Large intestine (tissue), 3 donors: ENCODE data around the gene TMEM259. TPM values are rescaled to one million over a fixed set of nuclear protein-coding genes. Genes with fewer than 3 reads are reported as not detected.
A peak's percentile ranks its signal among the peaks of the same experiment; 100 is the strongest.

Source experiments
- DNase-seq, 2 donors: peaks; one replicate each; pipeline versions ENCODE4 v3.0.0 to v3.0.0-alpha.2; 2013
- H3K27ac ChIP-seq: one replicate; pipeline ENCODE4 v1.5.1; 2013; ENCODE audit warnings: low read length
- H3K27me3 ChIP-seq: 2 replicates; pipeline ENCODE4 v1.6.1; 2013; ENCODE audit warnings: low read length; ENCODE audit not compliant: control insufficient read depth, insufficient read depth
- H3K36me3 ChIP-seq: 2 replicates; pipeline ENCODE4 v1.6.1; 2013; ENCODE audit warnings: low read length; ENCODE audit not compliant: control insufficient read depth, insufficient read depth
- H3K4me1 ChIP-seq: one replicate; pipeline ENCODE4 v1.6.1; 2013; ENCODE audit warnings: low read length; ENCODE audit not compliant: control insufficient read depth, insufficient read depth
- H3K4me3 ChIP-seq: one replicate; pipeline ENCODE4 v1.5.1; 2013; ENCODE audit warnings: low read length
- H3K9me3 ChIP-seq: one replicate; pipeline ENCODE4 v1.6.1; 2013; ENCODE audit warnings: mild to moderate bottlenecking, low read depth, low read length, moderate library complexity; ENCODE audit not compliant: control insufficient read depth
- WGBS: methylation state at CpG from one replicate; pipeline ENCODE4 v1.1.5; 2013; ENCODE audit warnings: low lambda C conversion rate; ENCODE audit not compliant: insufficient coverage; 5-methylcytosine and 5-hydroxymethylcytosine counted together
- polyA plus RNA-seq: library from polyadenylated mRNA; unstranded; fragments of 120-200 nt; gene quantifications from one replicate; pipeline ENCODE4 v1.2.1, GENCODE V29; 2013

Gene TMEM259
- polyA plus RNA-seq, 1 donor = 144 TPM

GRCh38 chr19:1009041-1009980 lies 11.6 kb downstream of the TMEM259 start:
- DNase-seq = no peak
- Histone ChIP-seq H3K9me3 (peaks cover 31% of the 10 kb centered on the region), H3K4me3 (no peak overlapping the region), H3K27ac (peak overlapping the region; percentile 31), H3K27me3 (no peaks in the 10 kb centered on the region), H3K36me3 (peaks cover 39% of the 10 kb centered on the region), H3K4me1 (peaks cover 3% of the 10 kb centered on the region)
- no CpG with 5 or more reads among the region's 92 CpGs for WGBS

- Histone ChIP-seq H3K27ac (no peak overlapping the region), H3K27me3 (no peaks in the 10 kb centered on the region), H3K4me1 (peaks cover 3% of the 10 kb centered on the region), H3K4me3 (no peak overlapping the region), H3K36me3 (peaks cover 30% of the 10 kb centered on the region), H3K9me3 (peaks cover 31% of the 10 kb centered on the region)
- WGBS = no CpG with 5 or more reads among the region's 45 CpGs
- no peak for DNase-seq
Observed at GRCh38 chr19:1008268-1009040, 12.5 kb downstream of the TMEM259 start.

DNA sequence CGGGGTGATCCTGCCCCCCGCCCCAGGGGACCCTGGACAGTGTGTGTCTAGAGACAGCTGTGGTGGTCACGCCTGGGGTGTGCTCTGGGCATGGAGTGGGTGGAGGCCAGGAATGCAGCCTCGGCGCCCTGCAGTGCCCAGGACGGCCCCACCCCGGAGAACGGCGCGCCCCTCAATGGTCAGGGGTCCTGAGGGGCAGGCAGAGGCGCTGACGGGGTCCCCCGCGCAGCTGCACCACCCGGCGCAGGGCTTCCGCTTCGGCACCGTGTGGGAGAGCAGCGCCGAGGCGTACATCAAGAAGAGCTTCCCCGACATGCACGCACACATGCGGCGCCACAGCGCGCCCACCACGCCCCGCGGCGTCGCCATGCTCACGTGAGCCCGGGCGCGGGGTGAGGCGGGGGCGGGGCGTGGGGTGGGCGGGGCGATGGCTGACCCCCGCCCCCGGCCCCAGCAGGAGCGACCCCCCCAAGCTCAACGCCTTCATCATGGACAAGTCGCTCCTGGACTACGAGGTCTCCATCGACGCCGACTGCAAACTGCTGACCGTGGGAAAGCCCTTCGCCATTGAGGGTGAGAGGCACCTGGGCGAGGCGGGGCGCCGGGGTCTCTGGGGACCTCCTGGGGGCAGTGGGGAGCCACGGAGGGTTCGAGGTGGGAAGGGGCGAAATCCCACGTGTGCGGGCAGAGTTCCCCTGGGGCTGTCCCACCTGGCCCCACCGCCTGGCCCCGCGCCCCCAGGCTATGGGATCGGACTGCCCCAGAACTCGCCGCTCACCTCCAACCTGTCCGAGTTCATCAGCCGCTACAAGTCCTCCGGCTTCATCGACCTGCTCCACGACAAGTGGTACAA lies 13.3 kb downstream of the TMEM259 start:
- Histone ChIP-seq H3K4me3 (no peak overlapping the region), H3K27ac (no peak overlapping the region), H3K36me3 (peaks cover 22% of the 10 kb centered on the region), H3K27me3 (peaks cover 1% of the 10 kb centered on the region), H3K4me1 (peaks cover 3% of the 10 kb centered on the region), H3K9me3 (peaks cover 31% of the 10 kb centered on the region)
- no CpG with 5 or more reads among the region's 73 CpGs for WGBS
- no peak for DNase-seq

DNA sequence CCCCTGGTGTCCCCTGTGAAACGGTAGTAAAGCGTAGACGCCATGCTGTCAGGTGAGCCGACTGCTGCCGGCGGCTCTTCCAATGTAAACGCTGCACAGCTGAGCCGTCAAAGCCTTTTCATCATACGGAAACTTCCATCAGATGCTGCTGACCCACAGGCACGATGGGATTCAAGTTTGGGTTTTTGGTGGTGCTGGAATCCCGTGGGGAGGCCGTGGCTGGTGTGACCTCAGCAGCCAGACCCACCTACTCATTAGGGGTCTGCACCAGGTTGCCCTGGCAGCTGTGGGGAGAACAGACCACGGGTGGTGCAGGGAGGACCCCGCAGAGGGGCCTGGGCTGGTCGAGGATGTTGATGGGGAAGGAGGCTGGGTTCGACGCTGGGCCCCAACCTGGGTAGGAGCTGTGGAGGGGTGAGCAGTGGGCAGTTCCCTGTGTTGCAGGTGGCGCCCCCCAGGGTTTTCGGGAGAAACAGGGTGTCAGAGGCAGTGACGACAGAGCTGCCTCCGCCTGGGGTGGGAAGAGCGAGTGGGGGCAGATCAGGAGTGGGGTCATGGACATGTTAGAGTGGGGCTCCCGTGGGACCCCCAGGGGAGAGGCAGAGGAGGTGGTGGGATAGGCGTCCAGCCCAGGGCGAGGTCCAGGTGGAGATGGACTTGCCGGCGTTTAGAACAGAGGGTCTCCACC lies 14.1 kb downstream of the TMEM259 start:
- Histone ChIP-seq H3K9me3 (peaks cover 26% of the 10 kb centered on the region), H3K27ac (no peak overlapping the region)

GRCh38 chr19:1004803-1005664 lies 15.9 kb downstream of the TMEM259 start:
- peaks cover 12% of the 10 kb centered on the region for H3K4me1 ChIP-seq
- no peak overlapping the region for H3K27ac ChIP-seq
- H3K4me3 ChIP-seq = no peak overlapping the region
- H3K36me3 ChIP-seq = peaks cover 7% of the 10 kb centered on the region
- peaks cover 20% of the 10 kb centered on the region for H3K27me3 ChIP-seq
- DNase-seq = no peak
- peaks cover 19% of the 10 kb centered on the region for H3K9me3 ChIP-seq
- WGBS = 80% methylated on average over 4 of the region's 70 CpGs

More for the DNA sequence above, 14.1 kb downstream of the TMEM259 start:
- Histone ChIP-seq H3K4me1 (peaks cover 3% of the 10 kb centered on the region), H3K36me3 (peaks cover 15% of the 10 kb centered on the region), H3K4me3 (no peak overlapping the region), H3K27me3 (peaks cover 7% of the 10 kb centered on the region)
- no peak for DNase-seq
- 80% methylated on average over 1 of the region's 27 CpGs for WGBS

GRCh38 chr19:1004204-1004802 lies 16.6 kb downstream of the TMEM259 start:
- Histone ChIP-seq H3K27ac (no peak overlapping the region), H3K4me3 (no peak overlapping the region), H3K4me1 (peaks cover 11% of the 10 kb centered on the region), H3K27me3 (peaks cover 27% of the 10 kb centered on the region), H3K9me3 (peaks cover 19% of the 10 kb centered on the region), H3K36me3 (peaks cover 3% of the 10 kb centered on the region)
- no CpG with 5 or more reads among the region's 32 CpGs for WGBS
- DNase-seq = no peak

DNA sequence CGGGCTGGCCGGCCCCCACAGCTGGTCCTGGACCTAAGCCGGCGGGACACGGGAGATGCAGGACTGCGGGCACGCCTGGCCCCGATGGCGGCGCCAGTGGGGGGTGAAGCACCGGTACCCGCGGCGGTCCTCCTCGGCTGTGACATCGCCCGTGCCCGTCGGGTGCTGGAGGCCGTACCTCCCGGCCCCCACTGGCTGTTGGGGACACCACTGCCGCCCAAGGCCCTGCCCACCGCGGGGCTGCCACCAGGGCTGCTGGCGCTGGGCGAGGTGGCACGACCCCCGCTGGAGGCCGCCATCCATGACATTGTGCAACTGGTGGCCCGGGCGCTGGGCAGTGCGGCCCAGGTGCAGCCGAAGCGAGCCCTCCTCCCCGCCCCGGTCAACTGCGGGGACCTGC lies 17.6 kb downstream of the TMEM259 start:
- Histone ChIP-seq H3K27me3 (peaks cover 38% of the 10 kb centered on the region), H3K27ac (no peak overlapping the region), H3K9me3 (peaks cover 13% of the 10 kb centered on the region), H3K36me3 (peaks cover under 1% of the 10 kb centered on the region), H3K4me1 (peaks cover 11% of the 10 kb centered on the region), H3K4me3 (no peak overlapping the region)
- no peak for DNase-seq
- whole genome bisulfite sequencing = no CpG with 5 or more reads among the region's 37 CpGs

- no peak overlapping the region for H3K27ac ChIP-seq
- no peaks in the 10 kb centered on the region for H3K36me3 ChIP-seq
- DNase-seq = no peak
- no peak overlapping the region for H3K4me3 ChIP-seq
- H3K4me1 ChIP-seq = peaks cover 11% of the 10 kb centered on the region
- H3K9me3 ChIP-seq = peaks cover 12% of the 10 kb centered on the region
- 86% methylated on average over 1 of the region's 4 CpGs for WGBS
- peaks cover 44% of the 10 kb centered on the region for H3K27me3 ChIP-seq
Observed at GRCh38 chr19:1002600-1002999, 18.3 kb downstream of the TMEM259 start.
